ENCODE data around the gene AMN1. TPM values are rescaled to one million over a fixed set of nuclear protein-coding genes. Genes with fewer than 3 reads are reported as not detected.

Gene AMN1
- total and polyA plus RNA-seq, 2 donors (not counting 1 experiment from before 2014, with no cell fraction given) = 9.1 to 10.4 TPM

- H3K27me3 ChIP-seq (ENCODE audit: control insufficient read depth, insufficient read depth, low read length) = no peaks in the 10 kb centered on the region
- H3K9ac ChIP-seq (ENCODE audit: insufficient read depth, low read length) = no peak overlapping the region
- TF ChIP-seq EZH2 (IDR thresholded peaks at IDR 0.05; ENCODE audit: low read length, missing control alignments) = no peak
- TF ChIP-seq CTCF (conservative IDR thresholded peaks at IDR 0.05 in 1 of 2, IDR thresholded peaks at IDR 0.05 in 1 of 2; ENCODE audit: low read depth in 1 of 2, low read length in 2 of 2) = no peak
Measured at GRCh38 chr12:31644536-31644935, 84.3 kb downstream of the AMN1 start.

GRCh38 chr12:31641509-31642090, 87.2 kb downstream of the AMN1 start:
- no peak for DNase-seq (ENCODE audit: low read depth in 2 of 2)
- Histone ChIP-seq H3K9ac (ENCODE audit: insufficient read depth, low read length) (no peak overlapping the region), H3K4me2 (ENCODE audit: extremely low read depth, insufficient read depth, low read length) (no peak overlapping the region), H4K20me1 (ENCODE audit: control insufficient read depth, extremely low read depth, insufficient read depth, low read length) (no peaks in the 10 kb centered on the region), H2AFZ (ENCODE audit: low read length) (no peak overlapping the region), H3K27ac (ENCODE audit: insufficient read depth, low read length) (no peak overlapping the region), H3K36me3 (ENCODE audit: control insufficient read depth, insufficient read depth, low read length) (no peaks in the 10 kb centered on the region), H3K4me3 (replicated peaks in 1 of 4; ENCODE audit: control extremely low read depth in 1 of 4, insufficient read depth in 1 of 4, low read depth in 3 of 4, low read length in 4 of 4) (no peak overlapping the region), H3K4me1 (ENCODE audit: control insufficient read depth, extremely low read depth, insufficient read depth, low read length) (no peaks in the 10 kb centered on the region), H3K9me3 (ENCODE audit: control insufficient read depth, insufficient read depth, low read depth, low read length) (no peaks in the 10 kb centered on the region), H3K27me3 (ENCODE audit: control insufficient read depth, insufficient read depth, low read length) (no peaks in the 10 kb centered on the region), H3K79me2 (ENCODE audit: control insufficient read depth, insufficient read depth, low read length) (no peaks in the 10 kb centered on the region)
- no peak for TF ChIP-seq CTCF (conservative IDR thresholded peaks at IDR 0.05 in 1 of 2, IDR thresholded peaks at IDR 0.05 in 1 of 2; ENCODE audit: low read depth in 1 of 2, low read length in 2 of 2)
- no peak for TF ChIP-seq EZH2 (IDR thresholded peaks at IDR 0.05; ENCODE audit: low read length, missing control alignments)

More at GRCh38 chr12:31644536-31644935, 84.3 kb downstream of the AMN1 start:
- no peak overlapping the region for H2AFZ ChIP-seq (ENCODE audit: low read length)
- no peak overlapping the region for H3K27ac ChIP-seq (ENCODE audit: insufficient read depth, low read length)
- H3K79me2 ChIP-seq (ENCODE audit: control insufficient read depth, insufficient read depth, low read length) = no peaks in the 10 kb centered on the region
- no peaks in the 10 kb centered on the region for H3K9me3 ChIP-seq (ENCODE audit: control insufficient read depth, insufficient read depth, low read depth, low read length)
- no peak for DNase-seq (ENCODE audit: low read depth in 2 of 2)
- H3K36me3 ChIP-seq (ENCODE audit: control insufficient read depth, insufficient read depth, low read length) = no peaks in the 10 kb centered on the region
- H3K4me1 ChIP-seq (ENCODE audit: control insufficient read depth, extremely low read depth, insufficient read depth, low read length) = no peaks in the 10 kb centered on the region
- no peak overlapping the region for H3K4me3 ChIP-seq (replicated peaks in 1 of 4; ENCODE audit: control extremely low read depth in 1 of 4, insufficient read depth in 1 of 4, low read depth in 3 of 4, low read length in 4 of 4)
- H3K4me2 ChIP-seq (ENCODE audit: extremely low read depth, insufficient read depth, low read length) = no peak overlapping the region
- H4K20me1 ChIP-seq (ENCODE audit: control insufficient read depth, extremely low read depth, insufficient read depth, low read length) = no peaks in the 10 kb centered on the region

- Histone ChIP-seq H3K27ac (ENCODE audit: insufficient read depth, low read length) (no peak overlapping the region), H3K9me3 (ENCODE audit: control insufficient read depth, insufficient read depth, low read depth, low read length) (no peaks in the 10 kb centered on the region), H3K9ac (ENCODE audit: insufficient read depth, low read length) (no peak overlapping the region), H2AFZ (ENCODE audit: low read length) (no peak overlapping the region), H3K4me3 (replicated peaks in 1 of 4; ENCODE audit: control extremely low read depth in 1 of 4, insufficient read depth in 1 of 4, low read depth in 3 of 4, low read length in 4 of 4) (no peak overlapping the region), H3K4me1 (ENCODE audit: control insufficient read depth, extremely low read depth, insufficient read depth, low read length) (no peaks in the 10 kb centered on the region), H4K20me1 (ENCODE audit: control insufficient read depth, extremely low read depth, insufficient read depth, low read length) (no peaks in the 10 kb centered on the region), H3K4me2 (ENCODE audit: extremely low read depth, insufficient read depth, low read length) (no peak overlapping the region), H3K36me3 (ENCODE audit: control insufficient read depth, insufficient read depth, low read length) (no peaks in the 10 kb centered on the region), H3K79me2 (ENCODE audit: control insufficient read depth, insufficient read depth, low read length) (no peaks in the 10 kb centered on the region), H3K27me3 (ENCODE audit: control insufficient read depth, insufficient read depth, low read length) (no peaks in the 10 kb centered on the region)
- no peak for DNase-seq (ENCODE audit: low read depth in 2 of 2)
- TF ChIP-seq CTCF (conservative IDR thresholded peaks at IDR 0.05 in 1 of 2, IDR thresholded peaks at IDR 0.05 in 1 of 2; ENCODE audit: low read depth in 1 of 2, low read length in 2 of 2) (no peak), EZH2 (IDR thresholded peaks at IDR 0.05; ENCODE audit: low read length, missing control alignments) (no peak)
Measured at GRCh38 chr12:31634620-31635019, 94.2 kb downstream of the AMN1 start.
